Lower leg skin (tissue), 4 donors: ENCODE data around the gene H6PD. TPM values are rescaled to one million over a fixed set of nuclear protein-coding genes. Genes with fewer than 3 reads are reported as not detected.

Experiments
- DNase-seq, 2 donors: peaks; one replicate each; pipeline ENCODE4 v3.0.0-alpha.2; 2019; ENCODE audit warnings: low spot score in 2 of 2
- H3K4me3 ChIP-seq: fragments of 200-600 bp; sonication (generic); 2 replicates; pipeline ENCODE4 v1.5.1; 2017; ENCODE audit warnings: mild to moderate bottlenecking, low read depth; ENCODE audit not compliant: poor library complexity, severe bottlenecking
- POLR2A ChIP-seq, 2 donors: fragments of 450-650 bp; IDR thresholded peaks; one replicate each; pipeline ENCODE4 v1.6.1; 2016 to 2017; ENCODE audit warnings: antibody characterized with exemption in 2 of 2, mild to moderate bottlenecking in 1 of 2, moderate library complexity in 1 of 2
- WGBS, 2 donors: methylation state at CpG; one replicate each; pipeline ENCODE4 v1.1.5; 2018; 5-methylcytosine and 5-hydroxymethylcytosine counted together
- intact Hi-C: fragments of 100-400 bp; cut with DNase I; formaldehyde crosslinking; loops from one replicate; pipeline ENCODE4 v1.15.0; 2023; ENCODE audit warnings: low total_unique reads
- total RNA-seq, 4 donors: library from RNA; depleted of rRNA; stranded (reverse); fragments of >200 nt; gene quantifications; one replicate each; pipeline ENCODE4 v1.1.0, GENCODE V29; 2016
- TF ChIP-seq, protein P1 (sequence below), 3 donors: fragments of 450-650 bp; IDR thresholded peaks; one replicate each; pipeline ENCODE4 v1.5.1; 2016; ENCODE audit warnings: antibody characterized with exemption in 3 of 3, mild to moderate bottlenecking in 3 of 3, moderate library complexity in 2 of 3

The H6PD gene
- total RNA-seq, 4 donors from 2014 or later, result 65.5 to 98.7 (median 87.8) TPM

DNA sequence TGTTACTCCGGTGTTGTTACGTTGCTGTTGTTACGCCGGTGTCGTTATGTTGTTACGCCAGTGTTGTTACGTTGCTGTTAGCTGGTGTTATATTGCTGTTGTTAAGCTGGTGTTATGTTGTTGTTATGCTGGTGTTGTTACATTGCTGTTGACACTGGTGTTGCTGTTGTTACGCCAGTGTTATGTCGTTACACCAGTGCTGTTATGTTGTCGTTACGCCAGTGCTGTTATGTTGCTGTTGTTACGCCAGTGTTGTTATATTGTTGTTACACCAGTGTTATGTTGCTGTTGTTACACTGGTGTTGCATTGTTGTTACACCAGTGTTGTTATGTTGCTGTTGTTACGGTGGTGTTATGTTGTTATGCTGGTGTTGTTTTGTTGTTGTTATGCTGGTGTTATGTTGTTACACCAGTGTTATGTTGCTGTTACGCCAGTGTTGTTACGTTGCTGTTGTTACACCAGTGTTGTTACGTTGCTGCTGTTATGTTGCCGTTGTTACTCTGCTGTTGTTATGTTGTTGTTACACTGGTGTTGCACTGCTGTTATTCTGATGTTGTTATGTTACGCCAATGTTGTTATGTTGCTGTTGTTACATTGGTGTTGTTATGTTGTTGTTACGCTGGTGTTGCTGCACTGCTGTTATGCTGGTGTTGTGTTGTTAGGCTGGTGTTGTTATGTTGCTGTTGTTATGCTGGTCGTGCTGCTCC, 25.6 kb downstream of the H6PD start:
- H3K4me3 ChIP-seq, result no peak overlapping the region
- 89 to 91% methylated on average over 20 of the region's 20 CpGs for WGBS, 2 donors
- intact Hi-C loops, result no loop called here
- DNase-seq, result no peak
- TF ChIP-seq POLR2A (IDR thresholded peaks at IDR 0.05), result no peak
- TF ChIP-seq, protein P1, sequence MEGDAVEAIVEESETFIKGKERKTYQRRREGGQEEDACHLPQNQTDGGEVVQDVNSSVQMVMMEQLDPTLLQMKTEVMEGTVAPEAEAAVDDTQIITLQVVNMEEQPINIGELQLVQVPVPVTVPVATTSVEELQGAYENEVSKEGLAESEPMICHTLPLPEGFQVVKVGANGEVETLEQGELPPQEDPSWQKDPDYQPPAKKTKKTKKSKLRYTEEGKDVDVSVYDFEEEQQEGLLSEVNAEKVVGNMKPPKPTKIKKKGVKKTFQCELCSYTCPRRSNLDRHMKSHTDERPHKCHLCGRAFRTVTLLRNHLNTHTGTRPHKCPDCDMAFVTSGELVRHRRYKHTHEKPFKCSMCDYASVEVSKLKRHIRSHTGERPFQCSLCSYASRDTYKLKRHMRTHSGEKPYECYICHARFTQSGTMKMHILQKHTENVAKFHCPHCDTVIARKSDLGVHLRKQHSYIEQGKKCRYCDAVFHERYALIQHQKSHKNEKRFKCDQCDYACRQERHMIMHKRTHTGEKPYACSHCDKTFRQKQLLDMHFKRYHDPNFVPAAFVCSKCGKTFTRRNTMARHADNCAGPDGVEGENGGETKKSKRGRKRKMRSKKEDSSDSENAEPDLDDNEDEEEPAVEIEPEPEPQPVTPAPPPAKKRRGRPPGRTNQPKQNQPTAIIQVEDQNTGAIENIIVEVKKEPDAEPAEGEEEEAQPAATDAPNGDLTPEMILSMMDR (IDR thresholded peaks at IDR 0.05), result no peak

- WGBS, 2 donors, result 88 to 95% methylated on average over 8 of the region's 8 CpGs
- TF ChIP-seq, protein P1 (IDR thresholded peaks at IDR 0.05), result no peak
- TF ChIP-seq POLR2A (IDR thresholded peaks at IDR 0.05), result no peak
- intact Hi-C loops, result no loop called here
- no peak overlapping the region for H3K4me3 ChIP-seq
- no peak for DNase-seq
Observed at GRCh38 chr1:9261496-9261895, 26.9 kb downstream of the H6PD start.

- H3K4me3 ChIP-seq, result no peak overlapping the region
- TF ChIP-seq, protein P1 (IDR thresholded peaks at IDR 0.05), result no peak
- TF ChIP-seq POLR2A (IDR thresholded peaks at IDR 0.05), result no peak
- no peak for DNase-seq
- WGBS, 2 donors, result 87 to 91% methylated on average over 29 to 33 of the region's 33 CpGs
- intact Hi-C loops, result no loop called here
Observed at GRCh38 chr1:9262096-9262986, 27.8 kb downstream of the H6PD start.

- intact Hi-C loops, result no loop called here
- no peak for DNase-seq
- TF ChIP-seq, protein P1 (IDR thresholded peaks at IDR 0.05), result no peak
- TF ChIP-seq POLR2A (IDR thresholded peaks at IDR 0.05), result no peak
- WGBS, 2 donors, result 92 to 94% methylated on average over 21 to 26 of the region's 26 CpGs
- H3K4me3 ChIP-seq, result no peak overlapping the region
Observed at GRCh38 chr1:9263276-9263855, 28.8 kb downstream of the H6PD start.

- intact Hi-C loops, result no loop called here
- no peak for TF ChIP-seq POLR2A (IDR thresholded peaks at IDR 0.05)
- TF ChIP-seq, protein P1 (IDR thresholded peaks at IDR 0.05), result no peak
- DNase-seq, result no peak
- H3K4me3 ChIP-seq, result no peak overlapping the region
- WGBS, 2 donors, result 93 to 96% methylated on average over 24 to 48 of the region's 50 CpGs
Observed at GRCh38 chr1:9263984-9264872, 29.7 kb downstream of the H6PD start.
